Stimulated activated CD4-positive, alpha-beta T cell treated with anti-CD3 and anti-CD28 coated beads, Interleukin-15, amount 100 ng/mL, for 1 hour (primary cell): ENCODE data around the gene CYB561A3.

Source experiments
- DNase-seq, 2 donors: peaks; one replicate each; pipeline ENCODE4 v3.0.0-alpha.2; 2020; ENCODE audit warnings: low read depth in 1 of 2, low spot score in 1 of 2

Gene CYB561A3

DNA sequence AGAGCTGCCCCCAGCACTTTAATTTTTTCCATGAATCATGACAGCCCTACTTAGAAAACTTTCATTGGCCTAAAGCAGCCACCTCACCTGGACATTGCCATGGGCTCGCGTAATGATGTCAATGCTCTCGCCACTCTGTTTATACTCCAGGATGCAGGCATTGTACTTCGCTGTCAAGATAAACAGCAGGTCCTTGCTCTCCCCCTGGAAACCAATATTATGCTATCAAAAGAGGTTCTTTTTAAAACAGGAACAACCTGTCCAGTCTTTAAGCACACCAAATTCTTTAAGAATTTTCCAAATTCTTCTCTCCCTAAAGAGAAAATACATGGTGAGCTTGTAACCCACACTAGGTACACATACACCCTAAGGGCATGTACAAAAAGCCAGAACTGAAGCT, 31.8 kb downstream of the CYB561A3 start:
- no peak for DNase-seq

DNA sequence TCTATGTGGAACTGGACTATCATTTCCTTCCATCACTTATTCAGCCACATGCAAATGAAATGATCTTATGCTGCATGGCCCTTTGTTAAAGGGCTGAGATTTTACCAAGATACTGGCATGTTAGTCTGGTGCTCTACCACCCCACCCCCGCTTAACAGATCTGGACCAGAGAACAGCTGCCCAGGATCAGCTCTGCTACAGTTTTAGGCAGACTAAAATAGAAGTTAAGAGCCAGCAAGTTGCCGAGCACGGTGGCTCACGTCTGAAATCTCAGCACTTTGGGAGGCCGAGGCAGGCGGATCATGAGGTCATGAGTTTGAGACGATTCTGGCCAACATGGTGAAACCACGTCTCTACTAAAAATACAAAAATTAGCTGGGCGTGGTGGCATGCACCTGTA, 33.3 kb downstream of the CYB561A3 start:
- no peak for DNase-seq

DNA sequence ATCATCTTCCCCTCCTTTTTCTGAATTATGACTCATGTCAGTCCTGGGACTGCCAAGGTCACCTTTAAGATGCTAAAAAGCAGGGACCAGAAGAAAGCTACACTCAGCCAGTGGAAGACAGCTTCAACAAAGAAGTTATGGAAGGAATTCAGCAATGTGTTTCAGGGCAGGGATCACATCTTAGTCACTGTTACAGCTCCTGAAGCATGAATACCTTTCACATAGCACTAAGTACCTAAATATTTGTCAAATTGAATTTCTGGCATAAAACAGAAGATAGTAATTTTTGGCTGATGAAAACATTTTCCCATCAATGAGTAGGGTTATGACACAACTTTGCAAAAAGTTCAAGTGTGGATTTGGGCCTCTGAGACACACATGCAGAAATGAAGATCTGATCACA, 34.0 kb downstream of the CYB561A3 start:
- no peak for DNase-seq

DNA sequence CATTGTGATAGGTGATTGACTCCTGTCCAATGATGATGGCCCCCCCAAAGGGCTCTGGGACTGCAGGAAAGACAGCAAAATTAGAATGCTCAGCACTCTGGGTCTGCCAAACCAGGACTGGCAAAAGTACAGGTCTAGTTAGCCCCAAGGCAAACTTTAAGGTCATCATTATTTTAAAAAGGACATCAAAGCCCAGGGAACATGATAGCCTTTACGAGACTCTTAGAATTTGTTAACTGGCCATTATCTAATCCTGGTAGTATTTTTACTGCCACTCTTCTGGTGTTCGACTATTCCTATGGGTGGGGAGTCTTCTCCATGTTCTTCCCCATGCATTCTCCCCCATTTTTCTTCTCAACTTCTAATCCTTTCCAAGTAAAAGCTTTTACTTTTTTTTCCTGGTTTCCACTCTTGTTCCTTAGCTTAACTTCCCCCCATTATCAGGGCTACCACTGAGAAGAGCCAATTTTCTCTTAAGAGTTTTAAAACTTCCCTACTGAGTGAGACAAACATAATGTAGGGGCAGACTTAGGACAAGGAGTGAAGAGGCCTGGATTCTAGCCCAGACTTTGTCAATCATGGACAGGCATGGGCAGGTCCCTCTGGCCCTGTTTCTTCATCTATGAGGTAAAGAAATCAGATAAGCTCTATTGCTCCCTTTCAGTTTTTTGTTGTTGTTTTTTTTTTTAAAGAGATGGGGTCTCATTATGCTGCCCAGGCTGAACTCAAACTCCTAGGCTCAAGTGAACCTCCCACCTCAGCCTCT, 35.9 kb downstream of the CYB561A3 start:
- no peak for DNase-seq

DNA sequence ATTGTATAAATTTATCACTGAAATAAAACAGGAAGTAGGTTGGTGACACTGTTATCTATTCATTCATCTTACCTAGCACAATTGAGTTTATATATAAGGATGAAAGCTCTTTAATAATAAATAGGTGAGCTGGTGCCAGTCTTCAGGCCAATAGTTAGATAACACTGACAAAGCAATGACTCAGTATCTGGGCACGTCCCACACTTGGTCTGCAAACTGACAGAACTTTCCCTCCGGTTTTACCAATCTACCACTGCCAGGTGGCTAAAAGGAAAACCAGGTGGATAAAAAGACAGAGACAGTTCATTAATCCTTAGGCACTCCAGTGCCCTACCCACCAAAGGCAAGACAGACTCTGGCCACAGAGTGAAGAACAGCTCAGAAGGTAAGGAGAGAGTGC, 46.4 kb downstream of the CYB561A3 start:
- DNase-seq = no peak

DNA sequence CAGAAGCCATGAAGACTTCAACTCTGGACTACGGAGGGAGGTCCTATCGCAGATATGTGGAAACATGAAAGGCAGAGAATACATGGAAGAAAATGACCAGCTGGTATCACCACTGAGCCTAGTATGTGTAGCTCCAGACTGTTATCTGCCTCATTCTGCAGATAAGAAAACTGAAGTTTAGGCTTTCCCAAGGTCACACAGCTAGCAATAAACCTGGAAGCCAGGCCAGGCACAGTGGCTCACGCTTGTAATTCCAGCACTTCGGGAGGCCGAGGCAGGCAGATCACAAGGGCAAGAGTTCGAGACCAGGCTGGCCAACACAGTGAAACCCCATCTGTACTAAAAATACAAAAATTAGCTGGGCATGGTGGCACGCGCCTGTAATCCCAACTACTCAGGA, 50.9 kb downstream of the CYB561A3 start:
- DNase-seq = no peak

DNA sequence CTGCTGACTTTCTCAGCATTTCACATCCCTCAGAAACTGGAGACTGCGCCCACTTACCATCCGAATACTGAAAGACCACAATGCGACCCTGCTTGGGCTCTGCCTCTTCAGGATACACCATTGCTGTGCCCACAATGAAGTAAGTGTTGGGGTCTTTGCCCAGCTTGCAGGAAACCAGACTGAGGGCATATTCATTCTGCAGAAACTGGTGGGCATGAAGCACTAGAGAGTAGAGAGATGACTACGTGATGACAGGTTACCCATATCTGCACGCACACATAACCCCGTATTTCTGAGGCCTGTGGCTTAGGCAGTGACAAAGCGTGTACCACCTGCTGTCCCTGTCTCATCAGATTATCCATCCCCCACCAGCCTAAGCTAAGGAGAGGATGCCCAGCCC, 51.9 kb downstream of the CYB561A3 start:
- no peak for DNase-seq

DNA sequence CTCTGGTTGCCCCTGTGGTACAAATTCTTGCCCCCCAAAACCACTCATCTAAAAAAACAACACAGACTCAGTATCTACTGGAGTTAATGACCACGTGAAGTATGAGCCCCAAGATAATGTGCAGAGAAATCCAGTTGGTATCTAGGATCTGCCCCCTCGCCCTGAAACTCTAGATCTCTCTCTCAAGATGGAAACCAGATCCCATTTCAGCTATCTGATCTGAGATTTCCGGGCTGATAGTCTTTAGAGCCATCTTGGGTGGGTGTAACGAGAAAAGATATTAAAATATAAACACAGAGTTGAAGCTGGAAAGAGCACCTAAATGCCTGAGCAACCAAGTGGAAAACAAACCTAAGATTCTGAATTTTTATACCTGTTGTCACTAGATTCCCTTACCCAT, 52.5 kb downstream of the CYB561A3 start:
- DNase-seq = no peak

DNA sequence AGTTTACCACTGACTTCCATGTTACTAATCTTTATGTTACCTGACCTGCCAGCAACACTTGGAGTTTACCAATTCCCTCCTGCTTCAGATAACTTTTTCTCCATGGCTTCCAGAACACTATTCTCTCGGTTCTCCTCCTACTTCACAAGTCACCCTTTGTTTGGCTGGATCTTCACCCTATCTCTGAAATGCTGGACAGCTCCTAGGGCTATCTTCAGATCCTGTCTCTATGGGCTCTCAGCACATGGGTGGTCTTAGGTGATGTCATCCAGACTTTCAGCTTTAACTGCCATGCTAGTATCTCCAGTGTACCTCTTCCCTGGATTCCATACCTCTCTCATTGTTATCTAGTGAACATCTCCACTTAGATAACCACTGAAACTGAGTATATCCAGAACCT, 54.3 kb downstream of the CYB561A3 start:
- no peak for DNase-seq

DNA sequence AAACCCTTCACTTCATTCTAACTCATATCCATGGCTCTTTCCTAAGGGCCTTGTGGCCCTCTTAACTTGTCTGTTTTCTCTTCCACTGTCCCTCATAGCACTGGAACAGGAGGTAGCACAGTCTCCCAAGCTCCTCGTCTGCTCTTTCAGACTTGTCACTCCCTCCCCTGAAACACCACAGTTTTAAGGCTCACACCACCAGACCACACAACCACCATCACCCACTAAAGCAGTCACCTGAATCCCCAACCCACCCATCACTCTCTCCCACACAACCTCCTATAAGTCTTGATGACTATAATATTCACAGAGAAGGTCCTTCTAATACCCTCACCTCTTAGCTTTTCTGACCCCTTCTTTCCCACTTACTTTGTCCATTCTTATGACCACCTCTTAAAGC, 55.5 kb downstream of the CYB561A3 start:
- no peak for DNase-seq

DNA sequence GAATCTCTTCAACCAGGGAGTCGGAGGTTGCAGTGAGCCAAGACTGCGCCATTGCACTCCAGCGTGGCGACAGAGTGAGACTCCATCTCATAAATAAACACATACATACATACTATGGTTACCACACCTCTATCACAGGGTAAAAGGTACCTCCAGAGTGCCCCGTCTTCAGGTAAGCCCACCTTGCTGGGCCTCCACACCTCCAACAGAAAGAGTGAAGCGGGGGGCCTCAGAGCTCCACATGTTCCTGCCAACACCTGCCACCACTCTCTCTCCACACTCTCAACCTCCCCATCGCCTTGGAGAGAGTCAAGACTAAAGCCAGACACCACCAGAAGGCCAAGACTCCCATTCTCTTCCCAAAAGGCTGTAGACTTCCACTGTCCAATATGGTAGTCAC, 56.3 kb downstream of the CYB561A3 start:
- DNase-seq = no peak

DNA sequence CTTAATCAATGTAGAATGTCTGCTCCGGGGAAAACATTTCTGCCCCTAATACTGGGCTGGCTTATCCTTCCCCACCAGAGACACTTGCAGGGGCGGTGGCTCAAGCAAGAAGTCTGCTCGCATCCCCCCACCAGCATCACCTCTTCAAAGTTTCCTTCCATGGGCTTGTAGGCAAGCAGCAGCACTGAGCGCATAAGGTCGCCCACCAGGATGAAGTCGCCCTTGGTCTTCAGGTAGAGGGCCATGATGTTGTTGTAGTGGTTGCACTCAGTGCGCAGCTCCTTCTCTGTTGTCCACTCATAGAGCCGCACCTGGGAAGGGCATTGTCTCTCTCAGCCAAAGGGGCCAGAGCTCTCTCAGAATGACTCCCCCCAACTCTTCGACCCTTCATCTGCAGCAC, 58.0 kb downstream of the CYB561A3 start:
- DNase-seq = no peak

DNA sequence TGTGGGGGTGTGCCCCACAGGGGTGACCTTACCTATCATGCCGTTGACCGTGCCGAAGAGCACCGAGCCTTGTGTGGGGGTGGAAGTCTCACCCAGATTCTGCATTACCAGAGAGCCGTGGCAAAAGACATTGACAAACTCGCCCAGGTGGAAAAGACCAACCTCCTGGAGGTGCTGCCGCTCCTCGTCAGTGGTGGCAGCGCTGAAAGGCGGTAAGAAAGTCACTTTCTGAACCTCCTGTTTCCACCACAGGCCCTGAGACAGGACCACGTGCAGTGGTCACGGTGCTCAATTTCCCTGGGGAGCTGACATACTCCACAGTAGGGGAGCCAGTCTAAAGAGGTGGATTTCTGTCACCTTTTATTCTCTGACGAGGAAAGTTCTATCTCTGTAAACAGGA, 59.1 kb downstream of the CYB561A3 start:
- DNase-seq = no peak
